Superior temporal gyrus (tissue), 1 donor: Measurements from ENCODE around the gene OR7G2.

Experiments used
- DNase-seq: peaks from one replicate; pipeline ENCODE4 v3.0.0-alpha.2; 2016; ENCODE audit errors: extremely low spot score

Gene OR7G2

DNA sequence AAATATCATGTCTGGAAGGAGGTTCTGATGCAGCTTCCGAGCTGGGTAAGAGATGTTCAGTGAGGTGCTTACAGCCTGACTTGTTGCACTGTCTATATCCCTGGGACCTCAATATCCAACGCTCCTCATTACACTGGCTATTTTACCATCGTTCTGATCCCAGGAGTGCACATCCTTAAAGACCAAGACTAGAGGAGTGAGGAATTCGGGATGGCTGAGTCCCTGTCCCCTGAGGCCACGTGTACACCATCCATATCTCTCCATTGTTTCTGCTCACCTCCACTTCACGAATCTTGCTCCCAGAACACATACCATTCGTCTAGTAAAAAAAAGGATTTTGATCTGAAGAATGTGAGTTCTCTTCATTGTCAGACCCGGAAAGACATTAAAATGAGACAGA is at the start of gene OR7G2:
OR7G2 (minus strand) TSS at position 101 of the 400 bp plus-strand sequence. CDS start 4,232 bp downstream, outside the sequence.
- no peak for DNase-seq

DNA sequence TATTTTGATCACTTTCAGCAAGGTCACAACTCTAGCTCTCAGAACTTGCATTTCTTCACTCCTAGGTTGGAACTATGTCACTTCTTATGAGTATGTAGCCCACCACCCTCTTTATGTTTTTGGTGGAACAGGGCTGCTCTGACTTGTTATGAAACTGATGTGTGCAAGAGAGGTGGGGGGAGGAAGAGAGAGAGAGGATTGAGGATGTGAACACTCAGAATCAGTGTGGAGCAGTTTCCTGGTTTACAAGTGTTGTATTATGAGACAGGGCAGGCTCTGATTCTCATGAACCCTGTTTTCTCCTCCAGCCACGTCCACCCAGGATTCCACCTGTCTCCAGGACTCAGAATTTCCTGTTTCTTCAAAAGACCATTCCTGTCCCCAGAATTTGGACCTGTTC is 49.0 kb upstream of the OR7G2 start:
- no peak for DNase-seq

DNA sequence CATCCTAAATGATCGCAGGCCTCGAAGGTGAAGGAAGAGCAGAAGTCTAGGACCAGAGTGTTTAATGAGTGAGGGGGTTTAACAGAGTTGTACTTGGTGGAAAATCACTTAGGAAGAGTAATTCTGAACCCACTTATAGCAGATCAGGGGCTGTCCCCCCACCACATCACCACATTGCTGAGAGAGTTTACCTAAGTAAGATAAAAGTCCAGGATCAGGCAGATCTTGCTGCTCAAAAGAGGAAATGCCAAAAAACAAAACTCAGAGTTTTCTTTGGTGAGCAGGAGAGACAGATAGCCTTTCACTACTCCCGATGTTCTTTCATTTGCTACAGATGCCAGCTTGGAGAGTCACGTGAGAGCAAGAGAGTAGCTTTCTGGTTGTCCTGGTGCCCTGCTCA is 48.3 kb upstream of the OR7G2 start:
- no peak for DNase-seq

DNA sequence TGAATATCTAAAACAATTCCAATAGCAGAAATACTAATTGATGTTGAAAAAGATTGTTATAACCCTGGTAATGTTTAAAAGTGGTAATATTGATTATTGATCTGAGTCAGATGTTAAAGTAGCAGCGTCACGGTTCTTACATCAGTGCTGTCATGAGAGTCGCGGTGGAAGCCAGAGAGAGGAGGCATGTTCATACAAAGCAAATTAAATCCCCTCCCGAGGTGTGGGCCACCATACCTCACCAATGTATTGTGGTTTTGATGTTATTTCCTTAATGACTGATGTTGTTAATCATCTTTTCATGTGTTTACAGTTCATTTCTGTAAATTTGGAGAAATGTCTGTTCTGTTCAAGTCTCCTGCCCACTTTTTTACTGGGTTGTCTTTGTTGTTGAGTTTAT is 44.1 kb upstream of the OR7G2 start:
- DNase-seq, result no peak

DNA sequence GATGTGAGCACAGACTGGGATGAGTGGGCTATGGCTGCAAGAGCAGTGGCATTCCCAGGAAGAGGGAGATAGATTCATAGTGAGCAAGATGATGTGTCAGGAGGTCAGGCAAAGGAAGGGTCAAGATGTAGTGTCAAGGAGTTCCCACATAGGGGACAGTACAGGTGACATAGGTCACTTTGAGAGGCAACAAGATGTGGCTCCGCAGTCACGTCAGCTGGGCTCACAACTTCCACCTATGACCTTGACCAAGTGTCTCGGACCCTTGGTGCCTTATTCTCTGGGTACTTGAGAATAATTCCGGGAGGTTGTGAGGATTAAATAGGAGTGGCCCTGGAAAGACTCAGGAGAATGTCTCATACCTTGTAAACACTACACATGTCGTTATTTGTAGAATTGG is 43.4 kb upstream of the OR7G2 start:
- no peak for DNase-seq

DNA sequence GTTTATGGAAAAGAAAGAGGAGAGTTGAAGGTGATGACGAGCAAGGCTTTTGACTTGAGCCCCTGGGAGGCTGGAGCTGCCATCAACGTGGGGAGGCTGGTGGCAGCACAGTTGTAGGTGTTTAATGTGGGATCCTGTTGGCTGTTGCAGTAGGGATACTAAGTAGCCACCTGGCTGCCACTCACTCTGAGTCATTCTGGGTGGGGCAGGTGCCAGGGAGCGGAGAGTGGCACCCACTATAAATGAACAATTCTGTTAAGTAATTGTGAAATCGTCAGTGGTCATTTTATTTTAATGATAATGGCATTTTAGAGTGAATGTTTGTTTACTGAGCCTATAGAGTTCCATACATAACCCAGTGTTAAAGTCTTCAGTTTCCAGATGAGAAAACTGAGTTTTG is 42.7 kb upstream of the OR7G2 start:
- DNase-seq, result no peak

DNA sequence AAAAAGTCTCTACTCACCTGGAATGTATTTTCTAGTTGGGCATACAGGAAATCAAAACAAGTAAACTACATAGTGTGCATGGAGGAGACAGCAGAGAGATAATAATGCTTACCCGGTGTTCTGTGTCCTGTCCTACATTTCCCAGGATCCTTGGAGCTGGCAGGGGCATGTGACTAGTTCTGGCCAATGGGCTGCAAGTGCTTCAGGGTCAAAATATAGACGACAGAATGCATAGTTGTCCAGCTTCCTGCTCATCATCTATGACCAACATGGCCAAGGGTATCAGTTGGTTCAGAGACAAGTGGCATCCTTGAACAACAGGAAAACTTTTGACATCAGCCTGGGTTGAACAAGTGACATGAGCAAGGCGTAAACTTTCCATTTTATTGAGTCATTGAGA is 41.4 kb upstream of the OR7G2 start:
- DNase-seq, result no peak

DNA sequence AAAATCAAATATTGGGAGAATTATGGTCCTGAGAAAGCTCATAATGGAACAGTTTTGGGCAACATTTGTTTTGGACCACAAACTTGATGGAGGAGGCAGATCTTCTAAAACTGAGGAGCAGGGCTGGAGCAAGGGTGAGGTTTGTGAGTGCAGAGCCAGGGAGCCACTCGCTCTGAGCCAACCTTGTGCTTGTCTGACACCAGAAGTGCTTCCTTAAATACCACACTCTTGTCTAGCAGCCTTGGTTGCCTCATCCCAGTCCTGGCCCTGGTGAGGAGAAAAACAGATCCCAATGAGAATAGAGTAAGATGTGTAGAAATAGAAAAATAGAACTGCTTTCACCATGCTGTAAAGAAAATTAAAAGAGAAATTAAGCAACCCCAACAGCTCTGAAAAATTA is 39.6 kb upstream of the OR7G2 start:
- no peak for DNase-seq

DNA sequence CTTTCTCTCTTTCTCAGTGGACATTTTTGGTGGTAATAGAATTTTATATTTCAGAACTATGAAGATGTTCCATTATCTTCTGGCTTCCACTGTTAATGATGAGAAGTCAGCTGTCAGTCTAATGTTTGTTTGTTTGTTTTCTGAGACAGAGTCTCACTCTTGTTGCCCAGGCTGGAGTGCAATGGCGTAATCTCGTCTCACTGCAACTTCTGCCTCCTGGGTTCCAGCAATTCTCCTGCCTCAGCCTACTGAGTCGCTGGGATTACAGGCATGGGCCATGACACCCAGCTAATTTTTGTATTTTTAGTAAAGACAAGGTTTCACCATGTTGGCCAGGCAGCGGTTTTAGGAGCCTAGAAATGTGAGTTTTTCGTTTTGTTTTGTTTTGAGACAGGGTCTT is 37.6 kb upstream of the OR7G2 start:
- DNase-seq, result no peak

DNA sequence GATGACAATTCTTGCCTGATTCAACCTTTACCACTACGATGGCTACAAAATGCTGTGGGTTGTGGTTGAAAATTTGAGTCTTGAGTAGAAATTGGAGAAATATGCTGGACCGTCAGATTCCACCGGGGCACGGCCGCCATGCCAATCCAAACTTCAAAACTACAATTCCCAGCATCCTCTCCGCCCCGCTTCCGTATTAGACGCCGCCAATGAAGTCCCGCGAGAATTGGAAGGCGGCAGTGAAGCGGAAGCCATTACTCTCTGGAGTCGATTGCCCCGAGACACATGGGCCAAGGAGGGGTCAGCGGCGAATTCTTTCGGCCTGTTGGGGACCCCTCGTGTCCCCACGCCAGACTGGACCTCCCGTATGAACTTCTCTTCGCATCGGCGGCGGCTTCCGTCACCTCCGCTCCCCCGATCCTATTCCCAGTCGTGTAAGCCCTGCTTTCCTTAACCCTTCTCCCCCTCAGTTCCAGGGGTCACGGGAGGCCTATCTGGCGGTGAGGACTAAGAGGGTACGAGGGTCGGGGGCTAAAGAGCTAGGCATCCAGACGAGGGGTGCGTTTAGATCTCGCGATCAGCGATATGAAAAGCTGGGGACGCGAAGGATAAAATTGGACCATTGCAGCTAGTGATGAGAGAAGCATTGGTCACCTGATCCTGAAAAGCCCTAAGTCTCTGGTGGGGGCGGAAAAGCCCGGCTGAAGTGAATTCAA is 33.0 kb upstream of the OR7G2 start, which contains the start of gene ZNF317:
ZNF317 (plus strand) TSS at position 239 of the 716 bp plus-strand sequence. CDS start 15,620 bp downstream, outside the sequence.
- DNase-seq, result peak; percentile 99

DNA sequence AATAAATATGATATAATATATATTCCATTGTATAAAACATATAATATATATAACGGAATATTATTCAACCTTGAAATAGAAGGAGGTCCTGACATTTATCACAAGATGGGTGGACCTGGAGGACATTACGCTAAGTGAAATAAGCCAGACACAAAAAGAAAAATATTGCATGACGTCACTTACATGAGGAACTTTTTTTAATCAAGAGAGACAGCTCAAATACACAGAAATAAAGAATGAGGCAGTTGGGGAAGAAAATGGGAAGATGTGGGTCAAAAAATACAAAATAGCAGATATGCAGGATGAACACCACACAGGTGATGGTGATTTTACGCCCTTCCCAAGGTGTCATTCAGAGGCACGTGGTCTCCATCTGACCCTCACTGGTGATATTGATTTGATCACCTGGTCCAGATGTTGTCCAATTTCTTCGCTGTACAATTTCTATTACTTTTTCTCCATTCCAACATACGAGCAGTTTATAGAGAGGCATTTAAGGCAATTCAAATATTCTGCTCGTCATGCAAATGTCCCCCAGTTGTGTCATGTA is 32.4 kb upstream of the OR7G2 start:
- no peak for DNase-seq

DNA sequence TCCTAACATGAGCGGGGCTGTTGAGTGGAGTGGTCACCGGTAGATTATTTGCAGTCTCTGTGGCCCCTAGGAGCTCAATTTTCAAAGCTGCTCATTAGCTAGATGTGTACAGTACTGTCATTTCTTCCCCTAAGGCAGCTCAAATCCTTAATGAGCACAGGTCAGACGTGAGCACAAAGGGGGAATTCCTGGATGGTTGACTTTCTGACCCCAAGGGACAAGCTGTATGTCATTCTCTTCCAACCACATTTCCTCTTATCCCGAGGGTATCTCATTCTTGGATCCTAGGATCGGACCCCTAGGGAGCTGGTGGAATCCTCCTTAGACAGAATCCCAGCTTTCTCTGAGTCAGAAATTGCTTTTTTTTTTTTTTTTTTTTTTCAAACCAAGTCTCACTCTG is 25.1 kb upstream of the OR7G2 start:
- no peak for DNase-seq

DNA sequence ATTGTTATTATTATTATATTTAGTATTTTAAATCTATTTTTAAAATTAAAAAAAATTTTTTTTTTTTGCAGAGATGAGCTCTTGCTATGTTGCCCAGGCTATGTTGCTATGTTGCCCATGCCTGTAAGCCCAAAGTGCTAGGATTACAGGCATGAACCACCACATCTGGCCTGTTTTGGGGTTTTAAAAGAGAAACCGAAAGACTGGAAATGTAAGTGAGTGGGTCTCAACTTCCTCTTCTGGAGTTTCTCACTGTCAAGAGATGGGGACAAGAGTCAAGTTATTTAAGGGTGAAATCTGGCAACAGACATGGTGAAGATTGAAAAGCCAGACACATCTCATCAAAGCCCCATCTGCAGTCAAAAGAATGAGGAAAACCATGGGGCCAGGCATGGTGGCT is 23.7 kb upstream of the OR7G2 start:
- DNase-seq, result no peak

DNA sequence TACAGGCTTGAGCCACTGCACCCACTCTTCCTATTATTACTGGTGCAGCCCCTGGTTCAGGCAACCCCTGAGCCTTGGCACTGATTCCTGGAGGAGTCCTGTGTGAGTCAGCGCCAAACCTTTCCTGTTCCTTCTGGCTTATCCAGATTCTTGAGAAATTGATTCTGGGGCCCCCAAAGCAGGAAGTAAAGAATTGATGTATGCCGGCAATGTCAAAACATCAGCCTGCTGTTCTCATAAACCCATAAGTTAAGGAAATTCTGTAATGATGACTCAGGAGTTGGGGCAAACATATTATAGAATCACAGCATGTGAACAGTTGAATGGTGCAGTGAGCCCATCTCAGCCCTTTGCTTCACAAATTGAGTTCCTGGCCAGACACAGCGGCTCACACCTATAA is 20.9 kb upstream of the OR7G2 start:
- no peak for DNase-seq

DNA sequence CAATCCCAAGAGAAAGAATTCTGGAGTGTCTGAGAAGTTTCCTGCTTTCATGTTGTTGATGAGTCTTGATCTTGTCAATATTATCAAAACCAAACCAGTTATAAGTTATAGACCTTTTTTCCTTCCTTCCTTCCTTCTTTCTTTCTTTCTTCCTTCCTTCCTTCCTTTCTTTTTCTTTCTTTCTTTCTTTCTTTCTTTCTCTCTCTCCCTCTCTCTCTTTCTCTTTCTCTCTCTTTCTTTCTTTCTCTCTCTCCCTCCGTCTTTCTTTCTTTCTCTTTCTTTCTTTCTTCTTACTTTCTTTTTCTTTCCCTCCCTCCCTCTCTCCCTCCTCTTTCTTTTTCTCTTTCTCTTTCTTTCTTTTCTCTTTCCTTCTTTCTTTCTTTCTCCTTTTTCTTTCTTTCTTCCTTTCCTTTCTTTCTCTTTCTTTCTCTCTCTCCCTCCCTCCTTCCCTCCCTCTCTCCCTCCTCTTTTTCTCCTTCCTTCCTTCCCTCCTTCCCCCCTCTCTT is 19.7 kb upstream of the OR7G2 start, which contains the start of gene OR7G3:
OR7G3 (minus strand) TSS at position 51 of the 506 bp plus-strand sequence; CDS start at position 51, 0 bp downstream.
- no peak for DNase-seq

DNA sequence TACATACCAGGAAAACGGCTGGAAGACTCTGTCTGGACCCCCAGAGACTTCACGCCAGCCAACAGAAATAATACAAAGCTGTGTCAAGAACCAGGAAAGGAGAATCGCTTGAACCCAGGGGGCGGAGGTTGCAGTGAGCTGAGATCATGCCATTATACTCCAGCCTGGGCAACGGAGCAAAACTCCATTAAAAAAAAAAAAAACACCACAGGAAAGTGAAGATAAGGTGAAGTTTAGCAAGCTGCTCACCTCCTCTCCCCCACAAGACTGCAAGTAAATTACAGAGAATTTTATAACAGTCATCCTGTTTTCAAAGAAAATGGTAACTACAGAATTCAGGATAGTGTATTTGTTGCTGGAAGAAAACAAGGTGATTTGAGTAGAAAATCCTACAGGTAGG is 9.3 kb upstream of the OR7G2 start:
- DNase-seq, result no peak

DNA sequence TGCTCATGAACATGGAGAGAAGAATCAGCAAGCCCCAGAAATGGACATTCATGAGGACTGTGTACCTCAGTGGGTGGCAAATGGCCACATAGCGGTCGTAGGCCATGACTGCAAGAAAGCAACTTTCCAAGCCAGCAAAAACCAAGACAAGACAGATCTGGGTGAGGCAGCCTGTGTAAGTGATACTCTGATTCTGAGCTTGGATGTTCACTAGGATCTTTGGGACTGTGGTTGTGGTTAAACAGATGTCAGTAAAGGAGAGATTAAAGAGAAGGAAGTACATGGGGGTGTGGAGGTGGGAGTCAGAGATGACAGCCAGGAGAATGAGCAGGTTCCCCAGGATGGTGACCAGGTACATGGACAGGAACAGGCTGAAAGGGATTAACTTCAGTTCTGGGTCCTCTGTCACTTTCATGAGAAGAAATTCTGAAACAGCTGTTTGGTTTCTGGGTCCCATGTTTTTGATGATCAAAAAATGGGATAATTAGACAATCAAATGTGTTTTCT is 8.1 kb upstream of the OR7G2 start, which contains the start of gene OR7G1:
OR7G1 (minus strand) TSS at position 457 of the 507 bp plus-strand sequence; CDS start at position 457, 0 bp downstream.
- DNase-seq, result no peak

DNA sequence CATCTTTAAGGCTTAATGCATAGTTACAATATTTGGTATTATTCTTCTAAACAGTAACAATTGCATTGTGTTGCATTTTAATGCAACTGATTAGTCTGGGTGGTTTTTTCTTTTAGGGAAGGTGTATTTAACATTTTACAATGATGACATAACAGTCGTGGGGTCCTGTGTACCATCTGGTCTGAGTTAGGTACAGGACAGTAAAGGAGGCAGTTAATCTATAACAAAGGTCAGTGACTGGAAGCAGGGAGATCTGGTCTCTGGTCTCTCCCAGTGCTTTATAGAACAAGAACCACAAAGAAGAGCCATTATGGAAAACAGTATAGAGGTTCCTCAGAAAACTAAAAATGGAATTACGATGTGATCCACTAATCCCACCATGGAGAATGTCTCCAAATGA is 2.7 kb upstream of the OR7G2 start:
- no peak for DNase-seq

DNA sequence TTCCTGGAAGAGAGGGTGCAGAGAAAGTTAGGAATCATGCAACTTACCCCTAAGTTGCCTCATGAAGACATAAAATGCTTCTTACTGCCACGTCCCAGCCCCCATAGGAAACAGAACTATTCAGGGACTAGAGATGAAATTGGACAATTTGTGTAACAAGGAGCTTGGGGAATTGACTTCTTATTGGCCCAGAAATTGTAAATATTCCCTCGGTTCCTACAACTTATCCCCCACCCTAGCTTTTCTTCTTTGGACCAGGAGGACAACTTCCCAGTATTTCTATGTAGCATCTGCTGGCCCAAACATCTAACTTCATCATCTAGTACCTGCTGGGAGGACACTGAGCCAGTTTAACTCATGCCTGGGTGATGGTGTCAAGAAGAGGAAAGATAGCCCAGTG is 20.5 kb downstream of the OR7G2 start, which contains the start of gene OR1M1:
OR1M1 (plus strand) TSS at position 301 of the 400 bp plus-strand sequence. CDS start 6,184 bp downstream, outside the sequence.
- no peak for DNase-seq

DNA sequence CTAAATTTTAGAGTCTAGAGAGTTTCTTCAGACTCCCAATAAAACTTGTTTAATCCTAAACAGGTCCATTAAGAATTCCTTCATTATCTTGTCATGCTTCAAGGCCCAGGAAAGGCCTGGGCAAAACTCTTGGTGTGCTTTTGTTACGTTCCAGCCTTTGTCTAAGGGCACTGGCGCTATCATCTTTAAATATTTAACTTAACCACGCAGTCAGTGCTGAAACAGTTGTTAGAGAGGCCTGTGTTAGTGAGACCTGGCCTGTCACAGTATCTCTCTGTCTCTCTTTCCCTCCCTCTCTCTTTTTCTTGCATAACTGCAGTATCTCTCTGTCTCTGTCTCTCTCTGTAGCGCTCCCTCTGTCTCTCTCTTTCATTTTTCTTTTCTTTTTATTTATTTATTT is 28.6 kb downstream of the OR7G2 start:
- no peak for DNase-seq

DNA sequence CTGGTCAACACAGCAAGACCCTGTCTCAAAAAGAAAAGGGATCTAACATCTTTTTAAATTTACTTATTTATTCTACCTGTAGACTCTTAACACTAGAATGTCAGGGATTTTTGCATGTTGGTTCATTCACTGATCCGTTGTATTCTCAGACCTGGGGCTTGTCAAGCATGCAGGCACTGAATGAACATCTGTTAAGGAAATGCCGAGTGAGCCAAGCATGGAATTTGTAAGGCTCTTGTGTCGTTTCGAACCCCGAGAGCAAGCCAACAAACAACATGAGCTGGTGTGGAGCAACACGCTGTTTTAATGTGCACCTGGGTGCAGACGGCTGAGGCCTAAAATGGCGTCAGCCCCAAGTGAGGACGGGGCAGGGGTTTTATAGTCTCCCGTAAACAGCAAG is 30.4 kb downstream of the OR7G2 start:
- no peak for DNase-seq

DNA sequence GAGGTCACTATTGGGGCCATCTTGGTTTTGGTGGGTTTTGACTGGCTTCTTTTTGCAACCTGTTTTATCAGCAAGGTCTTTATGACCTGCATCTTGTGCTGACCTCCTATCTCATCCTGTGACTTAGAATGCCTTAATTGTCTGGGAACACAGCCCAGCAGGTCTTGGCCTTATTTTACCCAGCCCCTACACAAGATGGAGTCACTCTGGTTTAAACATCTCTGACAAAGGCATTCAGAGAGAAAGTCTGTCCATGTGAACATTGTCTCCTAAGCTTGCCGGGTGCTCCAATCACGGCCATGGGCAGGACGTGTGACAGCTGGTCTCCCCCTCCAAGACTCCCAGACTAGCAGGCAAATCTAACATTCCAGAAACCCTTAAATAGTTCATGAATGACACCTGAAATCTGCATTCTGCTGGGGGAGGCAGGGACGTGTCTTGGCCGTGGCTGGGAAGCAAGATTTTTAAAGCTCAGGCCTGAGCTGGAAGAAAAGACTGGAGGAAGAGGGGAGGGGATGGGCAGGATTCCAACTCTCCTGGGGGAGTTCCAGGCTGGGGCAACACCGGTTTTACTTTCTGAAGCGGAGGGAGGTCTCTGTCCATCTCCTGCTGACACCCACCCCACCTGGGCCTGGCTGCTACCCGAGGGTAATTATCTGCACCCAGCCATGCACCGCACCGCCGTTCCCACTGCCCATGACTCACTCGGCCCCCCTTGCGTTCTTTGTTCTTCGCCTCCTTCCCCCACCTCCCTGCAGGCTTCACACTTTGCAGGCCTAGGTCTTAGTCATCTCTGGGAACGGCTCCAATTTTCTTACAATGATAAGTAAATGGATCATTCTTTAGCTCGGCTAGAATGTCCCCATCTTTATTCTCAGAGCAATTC is 32.0 kb downstream of the OR7G2 start:
- DNase-seq, result peak; percentile 74
